ENCODE measurements around the gene UBN2. TPM values are rescaled to one million over a fixed set of nuclear protein-coding genes. Genes with fewer than 3 reads are reported as not detected.

Gene UBN2
- total RNA-seq, 1 donor, result 6.5 TPM

DNA sequence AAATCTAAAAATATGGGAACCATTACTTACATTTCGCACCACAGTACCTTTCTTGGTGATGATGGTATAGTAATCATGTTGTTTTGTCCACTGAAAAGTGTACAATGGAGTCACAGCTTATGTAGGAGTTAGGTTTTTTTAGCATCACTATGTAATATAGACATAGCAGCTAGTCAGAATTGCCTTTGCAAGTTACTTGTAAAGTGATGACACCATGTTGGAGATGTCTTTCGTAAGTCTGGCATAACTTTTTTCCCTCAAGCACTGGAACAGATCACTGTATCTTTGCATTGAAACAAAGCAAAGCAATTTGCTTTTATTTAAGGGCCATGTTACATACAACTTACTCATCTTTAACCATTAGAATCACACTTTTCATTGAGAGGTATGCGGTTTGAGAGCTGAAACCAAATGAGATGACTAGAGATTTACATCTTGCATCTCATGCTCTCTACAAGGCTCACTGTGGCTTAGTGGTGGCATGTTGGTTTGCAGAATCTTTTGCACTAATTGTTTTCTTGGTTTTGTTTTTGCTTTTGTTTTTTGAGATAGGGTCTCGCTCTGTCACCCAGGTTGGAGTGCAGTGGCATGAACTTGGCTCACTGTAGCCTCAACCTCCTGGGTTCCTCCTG, 18.3 kb downstream of the UBN2 start:
- no peak overlapping the region for H3K4me3 ChIP-seq (ENCODE audit: low read depth, low read length)
- DNase-seq (ENCODE audit: low read depth), result no peak
- TF ChIP-seq, protein P1, sequence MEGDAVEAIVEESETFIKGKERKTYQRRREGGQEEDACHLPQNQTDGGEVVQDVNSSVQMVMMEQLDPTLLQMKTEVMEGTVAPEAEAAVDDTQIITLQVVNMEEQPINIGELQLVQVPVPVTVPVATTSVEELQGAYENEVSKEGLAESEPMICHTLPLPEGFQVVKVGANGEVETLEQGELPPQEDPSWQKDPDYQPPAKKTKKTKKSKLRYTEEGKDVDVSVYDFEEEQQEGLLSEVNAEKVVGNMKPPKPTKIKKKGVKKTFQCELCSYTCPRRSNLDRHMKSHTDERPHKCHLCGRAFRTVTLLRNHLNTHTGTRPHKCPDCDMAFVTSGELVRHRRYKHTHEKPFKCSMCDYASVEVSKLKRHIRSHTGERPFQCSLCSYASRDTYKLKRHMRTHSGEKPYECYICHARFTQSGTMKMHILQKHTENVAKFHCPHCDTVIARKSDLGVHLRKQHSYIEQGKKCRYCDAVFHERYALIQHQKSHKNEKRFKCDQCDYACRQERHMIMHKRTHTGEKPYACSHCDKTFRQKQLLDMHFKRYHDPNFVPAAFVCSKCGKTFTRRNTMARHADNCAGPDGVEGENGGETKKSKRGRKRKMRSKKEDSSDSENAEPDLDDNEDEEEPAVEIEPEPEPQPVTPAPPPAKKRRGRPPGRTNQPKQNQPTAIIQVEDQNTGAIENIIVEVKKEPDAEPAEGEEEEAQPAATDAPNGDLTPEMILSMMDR (IDR thresholded peaks at IDR 0.05; ENCODE audit: insufficient read depth, low read depth, low read length), result no peak

DNA sequence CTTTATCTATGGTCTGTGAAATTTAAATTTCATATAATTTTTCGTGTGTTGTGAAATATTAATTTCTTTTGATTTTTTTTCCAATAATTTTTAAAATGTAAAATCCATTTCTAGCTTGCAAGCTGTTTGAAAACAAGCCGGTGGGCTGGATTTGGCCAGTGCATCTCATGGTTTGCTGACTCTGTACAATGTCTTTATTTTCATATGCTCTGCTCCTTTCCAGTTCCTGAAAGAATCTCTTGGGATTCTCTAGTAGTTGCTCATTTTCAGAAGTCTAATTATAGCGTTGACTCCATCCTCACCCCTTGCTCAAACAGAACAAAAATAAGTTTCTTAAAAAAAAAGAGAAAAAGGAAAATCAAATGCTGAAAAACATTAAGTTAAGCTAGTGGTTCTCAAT, 21.4 kb downstream of the UBN2 start:
- no peak for DNase-seq (ENCODE audit: low read depth)
- H3K4me3 ChIP-seq (ENCODE audit: low read depth, low read length), result no peak overlapping the region
- TF ChIP-seq, protein P1 (IDR thresholded peaks at IDR 0.05; ENCODE audit: insufficient read depth, low read depth, low read length), result no peak

DNA sequence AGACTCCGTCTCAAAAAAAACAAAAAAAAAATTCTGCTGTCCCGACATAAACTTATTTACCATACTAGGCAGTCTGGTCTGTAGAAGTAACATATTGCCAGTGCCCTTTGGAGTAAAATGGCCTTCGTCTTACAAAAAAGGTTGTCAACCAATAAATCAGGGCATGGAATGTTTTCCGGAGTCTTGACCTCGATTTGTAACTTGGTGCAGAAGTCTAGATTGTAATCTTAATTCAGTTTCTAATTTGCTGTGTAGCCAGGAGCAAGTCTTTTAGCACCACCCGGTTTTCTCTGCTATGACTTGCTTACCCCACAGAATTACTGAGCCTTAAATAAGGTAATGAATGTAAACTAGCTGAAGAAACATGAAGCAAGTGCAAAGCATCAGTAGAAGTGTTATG, 23.2 kb downstream of the UBN2 start:
- no peak for DNase-seq (ENCODE audit: low read depth)
- H3K4me3 ChIP-seq (ENCODE audit: low read depth, low read length), result no peak overlapping the region
- TF ChIP-seq, protein P1 (IDR thresholded peaks at IDR 0.05; ENCODE audit: insufficient read depth, low read depth, low read length), result no peak

DNA sequence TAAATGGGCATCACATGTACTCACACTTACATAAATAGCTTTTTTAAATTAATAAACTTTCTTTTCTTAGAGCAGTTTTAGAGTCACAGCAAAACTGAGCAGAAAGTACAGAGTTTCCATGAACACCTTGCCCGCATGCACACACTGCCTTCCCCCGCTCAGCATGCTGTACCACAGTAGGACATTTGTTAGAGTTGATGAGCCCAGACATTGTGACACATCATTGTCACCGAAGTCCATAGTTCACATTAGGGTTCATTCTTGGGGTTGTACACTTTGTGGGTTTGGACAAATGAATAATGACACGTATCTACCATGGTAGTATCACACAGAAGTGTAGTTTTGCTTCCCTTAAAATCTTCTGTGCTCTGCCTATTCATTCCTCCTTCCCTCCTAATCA, 23.7 kb downstream of the UBN2 start:
- TF ChIP-seq, protein P1 (IDR thresholded peaks at IDR 0.05; ENCODE audit: insufficient read depth, low read depth, low read length), result no peak
- DNase-seq (ENCODE audit: low read depth), result no peak
- H3K4me3 ChIP-seq (ENCODE audit: low read depth, low read length), result no peak overlapping the region

DNA sequence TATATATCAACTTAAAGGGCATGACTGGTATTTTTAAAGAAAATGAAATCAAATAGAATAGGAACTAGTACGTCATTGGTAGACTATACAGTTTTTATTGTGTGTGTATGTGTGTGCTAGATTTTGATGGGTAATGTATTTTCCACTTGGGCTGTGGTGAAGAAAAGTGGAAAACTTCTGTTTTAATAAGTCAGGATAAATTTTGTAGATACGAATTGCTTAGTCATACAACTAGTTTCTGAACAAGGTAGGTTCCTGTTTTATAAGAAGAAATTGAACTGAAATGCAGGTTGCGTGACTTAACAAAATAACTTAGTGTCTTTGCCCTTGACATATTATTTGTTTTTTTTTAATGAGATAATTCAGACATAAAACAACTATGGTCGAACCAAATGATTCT, 24.3 kb downstream of the UBN2 start:
- TF ChIP-seq, protein P1 (IDR thresholded peaks at IDR 0.05; ENCODE audit: insufficient read depth, low read depth, low read length), result no peak
- no peak overlapping the region for H3K4me3 ChIP-seq (ENCODE audit: low read depth, low read length)
- no peak for DNase-seq (ENCODE audit: low read depth)

DNA sequence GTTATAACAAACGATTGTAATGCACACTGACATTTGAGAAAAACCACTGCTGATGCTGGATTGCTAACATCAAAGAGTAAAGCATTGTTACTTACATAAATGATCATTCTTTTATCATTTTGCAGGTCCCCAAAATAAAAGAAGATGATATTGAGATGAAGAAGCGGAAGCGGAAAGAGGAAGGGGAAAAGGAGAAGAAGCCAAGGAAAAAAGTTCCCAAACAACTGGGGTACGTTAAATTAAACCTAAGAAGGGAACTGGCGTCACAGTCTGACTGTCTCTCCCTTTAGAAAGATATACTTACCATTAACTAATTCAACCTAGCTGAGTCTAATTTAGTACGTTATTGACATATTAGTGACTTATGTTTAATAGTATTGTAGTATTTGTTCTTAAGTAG, 28.1 kb downstream of the UBN2 start:
- H3K4me3 ChIP-seq (ENCODE audit: low read depth, low read length), result no peak overlapping the region
- DNase-seq (ENCODE audit: low read depth), result no peak
- TF ChIP-seq, protein P1 (IDR thresholded peaks at IDR 0.05; ENCODE audit: insufficient read depth, low read depth, low read length), result no peak

DNA sequence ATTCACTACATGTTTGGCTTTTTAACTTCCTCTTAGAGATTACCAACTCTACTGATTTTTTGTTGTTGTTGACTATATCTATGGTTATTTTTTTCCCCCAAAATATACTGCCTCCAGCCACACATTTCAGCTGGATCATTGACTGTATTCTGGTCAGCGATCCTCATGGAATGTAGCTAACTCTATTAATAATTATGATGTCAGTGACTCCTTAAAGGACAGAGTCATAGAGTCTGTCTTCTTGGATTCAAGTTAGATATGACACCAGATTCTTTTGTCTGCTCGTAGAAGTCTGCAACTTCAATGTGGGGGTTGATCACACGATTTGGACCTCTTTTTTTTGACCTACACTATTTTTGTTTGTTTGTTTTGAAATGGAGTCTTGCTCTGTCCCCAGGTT, 33.2 kb downstream of the UBN2 start:
- no peak overlapping the region for H3K4me3 ChIP-seq (ENCODE audit: low read depth, low read length)
- DNase-seq (ENCODE audit: low read depth), result no peak
- TF ChIP-seq, protein P1 (IDR thresholded peaks at IDR 0.05; ENCODE audit: insufficient read depth, low read depth, low read length), result no peak

Measured in fibroblast of villous mesenchyme (primary cell).